ENCODE results near the gene PARL. TPM values are rescaled to one million over a fixed set of nuclear protein-coding genes. Genes with fewer than 3 reads are reported as not detected.

Gene PARL
- 38.7 and 60.1 TPM in 2 replicates for total RNA-seq (2014; rRNA removed; shearing (Covaris generic); ENCODE audit: low replicate concordance)

DNA sequence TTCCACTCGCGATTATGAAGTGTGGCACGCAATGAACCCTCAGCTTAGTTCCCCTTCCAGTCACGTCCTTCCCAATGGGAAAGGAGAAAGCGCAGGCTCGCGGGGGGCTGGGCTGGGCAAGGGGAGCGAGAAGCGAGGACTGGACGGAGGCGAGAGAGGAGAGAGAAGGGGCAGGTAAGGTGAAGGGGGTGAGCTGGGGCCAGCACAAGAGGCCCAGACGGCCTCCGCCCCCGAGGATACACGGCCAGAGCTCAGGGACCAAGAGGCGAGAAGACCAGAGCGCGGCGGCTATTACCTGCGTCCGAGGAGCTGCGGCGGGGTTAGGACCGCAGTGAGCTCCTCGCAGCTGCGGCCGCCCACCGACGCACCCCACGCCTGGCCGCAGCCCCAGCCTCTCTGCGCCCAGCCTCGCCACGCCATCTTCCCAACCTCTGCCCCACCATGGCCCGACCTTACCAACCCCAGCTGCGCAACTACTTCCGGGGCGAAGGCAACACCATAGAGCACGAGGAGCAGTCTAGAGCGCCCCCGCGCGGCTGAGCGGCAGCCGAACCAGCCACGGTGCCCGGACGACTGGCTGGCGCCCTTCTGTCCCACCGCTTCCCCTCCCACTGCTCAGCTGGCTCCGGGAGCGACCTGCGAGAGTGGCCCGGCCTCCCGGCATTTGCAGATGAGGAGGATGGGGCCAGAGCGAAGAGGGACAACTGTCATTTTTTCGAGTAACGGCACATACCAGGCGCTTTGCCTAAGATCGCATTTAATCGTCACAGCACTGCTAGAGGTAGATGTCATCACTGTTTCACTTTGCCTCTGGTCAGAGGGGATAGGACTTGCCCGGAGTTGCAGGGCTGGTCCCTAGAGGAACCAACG is at the start of gene PARL:
Gene PARL (minus strand): TSS at position 454 of the 870 bp plus-strand sequence. CDS start 34 bp downstream, at position 420.
- peak; percentile 90 for DNase-seq (ENCODE audit: low read depth)
- in situ Hi-C loops (cut with HindIII; ENCODE audit: low pct_unique_long_range_greater_than_20kb, low sequenced_read_pairs) = no loop called here

DNA sequence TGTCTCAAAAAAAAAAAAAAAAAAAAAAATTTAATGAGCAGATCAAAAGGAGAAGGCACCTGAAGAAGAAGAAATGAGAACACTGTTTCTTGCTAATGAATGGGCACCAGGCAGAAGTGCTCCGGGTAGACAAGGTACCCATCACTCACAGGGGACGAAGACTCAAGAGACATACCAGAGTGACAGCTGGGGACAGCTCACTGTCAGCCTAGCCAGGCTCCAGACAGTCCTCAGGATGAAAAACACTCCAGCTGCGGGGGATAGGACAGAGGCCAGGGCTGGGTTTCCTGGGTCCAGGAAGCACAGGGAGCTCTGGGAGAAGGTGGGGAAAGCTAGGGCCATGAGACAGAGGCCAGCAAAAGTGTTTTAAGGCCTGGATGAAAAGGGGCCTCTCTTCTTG is 48.5 kb upstream of the PARL start:
- DNase-seq (ENCODE audit: low read depth) = no peak
- in situ Hi-C loops (cut with HindIII; ENCODE audit: low pct_unique_long_range_greater_than_20kb, low sequenced_read_pairs) = no loop called here

GRCh38 chr3:183931881-183932280 is 47.2 kb upstream of the PARL start:
- no peak for DNase-seq (ENCODE audit: low read depth)
- in situ Hi-C loops (cut with HindIII; ENCODE audit: low pct_unique_long_range_greater_than_20kb, low sequenced_read_pairs) = no loop called here

DNA sequence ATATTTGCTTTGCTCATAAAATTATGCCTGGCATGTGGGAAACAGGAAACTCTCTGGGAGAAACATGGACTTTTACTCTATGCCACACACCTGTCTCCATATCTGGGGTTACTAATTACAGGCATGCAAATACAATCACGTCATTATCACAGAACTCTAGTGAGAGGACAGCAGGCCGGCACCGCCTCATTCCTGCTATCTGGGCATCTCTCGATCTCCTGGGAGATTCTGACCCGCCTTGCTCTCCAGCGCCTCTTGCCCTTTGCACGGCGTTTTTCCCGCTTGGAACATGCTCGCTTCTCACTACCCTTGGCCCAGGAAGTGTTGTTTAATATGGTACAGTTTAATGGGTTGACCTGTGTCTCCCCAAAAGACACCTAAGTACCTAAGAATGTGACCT is 45.4 kb upstream of the PARL start:
- no peak for DNase-seq (ENCODE audit: low read depth)
- in situ Hi-C loops (cut with HindIII; ENCODE audit: low pct_unique_long_range_greater_than_20kb, low sequenced_read_pairs) = no loop called here

- in situ Hi-C loops (cut with HindIII; ENCODE audit: low pct_unique_long_range_greater_than_20kb, low sequenced_read_pairs) = no loop called here
- DNase-seq (ENCODE audit: low read depth) = no peak
These were observed 42.4 kb upstream of the PARL start for GRCh38 chr3:183927059-183927458.

GRCh38 chr3:183924956-183925355 is 40.3 kb upstream of the PARL start:
- no peak for DNase-seq (ENCODE audit: low read depth)
- in situ Hi-C loops (cut with HindIII; ENCODE audit: low pct_unique_long_range_greater_than_20kb, low sequenced_read_pairs) = no loop called here

DNA sequence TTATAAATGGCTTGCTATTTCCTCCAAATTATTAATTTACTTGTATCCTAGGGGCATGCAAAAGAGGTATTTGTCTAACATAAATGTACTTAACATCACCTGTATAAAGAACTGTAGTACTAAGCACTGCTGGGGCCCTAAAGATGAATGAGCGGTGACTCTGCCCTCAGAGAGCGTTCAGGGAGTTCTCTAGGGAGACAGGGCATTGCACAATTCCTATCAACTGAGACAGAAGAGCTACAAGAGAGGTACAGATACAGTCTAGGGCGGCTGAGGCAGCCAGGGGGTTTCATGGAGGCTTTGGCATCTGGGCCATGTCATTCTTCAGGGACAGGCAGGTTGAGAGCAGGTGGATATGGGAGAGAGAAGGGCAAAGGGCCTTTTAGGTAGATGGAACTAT is 39.9 kb upstream of the PARL start:
- in situ Hi-C loops (cut with HindIII; ENCODE audit: low pct_unique_long_range_greater_than_20kb, low sequenced_read_pairs) = no loop called here

DNA sequence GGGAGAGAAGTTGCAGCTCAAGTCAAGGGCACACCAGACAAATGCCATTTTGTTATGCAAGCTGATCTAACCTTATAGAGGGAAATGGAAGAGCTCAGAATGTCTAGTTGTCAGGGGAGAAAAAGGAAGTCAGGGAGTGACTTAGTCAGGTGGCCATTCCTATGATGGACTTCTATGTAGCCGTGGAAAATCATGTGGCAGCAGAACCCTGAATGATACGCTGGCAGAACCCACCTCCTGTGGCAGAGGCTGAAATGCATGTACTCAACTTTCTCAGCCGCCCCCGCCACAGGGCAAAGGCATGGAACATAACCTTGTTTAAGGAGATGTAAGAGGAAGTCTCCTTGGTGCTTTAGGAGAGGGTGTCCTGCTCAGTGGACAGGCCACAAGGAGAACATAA is 37.7 kb upstream of the PARL start:
- DNase-seq (ENCODE audit: low read depth) = no peak
- in situ Hi-C loops (cut with HindIII; ENCODE audit: low pct_unique_long_range_greater_than_20kb, low sequenced_read_pairs) = no loop called here

More for the DNA sequence above, 39.9 kb upstream of the PARL start:
- no peak for DNase-seq (ENCODE audit: low read depth)

GRCh38 chr3:183921096-183921495 is 36.4 kb upstream of the PARL start:
- in situ Hi-C loops (cut with HindIII; ENCODE audit: low pct_unique_long_range_greater_than_20kb, low sequenced_read_pairs) = no loop called here
- DNase-seq (ENCODE audit: low read depth) = no peak

DNA sequence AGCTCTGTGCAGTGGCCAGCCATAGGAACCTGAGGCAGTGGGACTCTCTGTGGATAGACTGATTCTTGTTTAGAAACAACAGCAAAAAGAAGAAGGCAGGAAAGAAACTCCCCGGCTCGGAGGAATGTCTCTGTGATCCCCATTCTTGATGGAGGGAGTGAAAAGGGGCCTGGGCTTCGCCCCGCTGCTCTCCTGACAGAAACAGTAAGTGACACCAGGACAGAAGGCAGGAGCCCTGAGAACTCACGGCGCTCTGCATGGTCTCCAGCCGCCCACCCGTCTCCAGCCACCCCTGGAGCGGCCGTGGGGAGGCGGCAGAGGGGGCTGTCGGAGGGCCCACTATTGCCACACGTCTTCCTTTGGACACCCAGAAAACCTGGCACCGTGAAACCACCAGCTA is 35.7 kb upstream of the PARL start:
- in situ Hi-C loops (cut with HindIII; ENCODE audit: low pct_unique_long_range_greater_than_20kb, low sequenced_read_pairs) = no loop called here

DNA sequence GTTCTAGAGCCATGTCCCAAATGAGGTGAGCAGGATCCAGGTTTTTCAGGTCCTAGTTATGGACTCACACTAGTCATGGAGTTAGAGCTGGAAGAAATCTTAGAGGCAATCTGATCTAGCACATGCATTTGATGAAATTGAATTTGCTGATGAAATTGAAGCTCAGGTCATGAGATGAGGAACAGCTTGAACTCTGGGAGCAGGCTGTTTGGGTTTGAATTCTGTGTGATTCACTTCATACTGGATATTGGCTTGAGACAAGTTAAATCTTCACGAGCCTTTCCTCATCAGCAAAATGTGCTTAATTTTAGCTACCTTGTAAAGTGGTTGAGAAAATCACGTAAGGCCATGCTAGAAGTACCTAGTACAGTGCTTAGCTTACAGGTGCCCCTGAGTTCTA is 33.5 kb upstream of the PARL start:
- no peak for DNase-seq (ENCODE audit: low read depth)
- in situ Hi-C loops (cut with HindIII; ENCODE audit: low pct_unique_long_range_greater_than_20kb, low sequenced_read_pairs) = no loop called here

More for the DNA sequence above, 35.7 kb upstream of the PARL start:
- no peak for DNase-seq (ENCODE audit: low read depth)

GRCh38 chr3:183917776-183918175 is 33.1 kb upstream of the PARL start:
- in situ Hi-C loops (cut with HindIII; ENCODE audit: low pct_unique_long_range_greater_than_20kb, low sequenced_read_pairs) = no loop called here
- no peak for DNase-seq (ENCODE audit: low read depth)

GRCh38 chr3:183914856-183915255 is 30.2 kb upstream of the PARL start:
- DNase-seq (ENCODE audit: low read depth) = no peak
- in situ Hi-C loops (cut with HindIII; ENCODE audit: low pct_unique_long_range_greater_than_20kb, low sequenced_read_pairs) = no loop called here

DNA sequence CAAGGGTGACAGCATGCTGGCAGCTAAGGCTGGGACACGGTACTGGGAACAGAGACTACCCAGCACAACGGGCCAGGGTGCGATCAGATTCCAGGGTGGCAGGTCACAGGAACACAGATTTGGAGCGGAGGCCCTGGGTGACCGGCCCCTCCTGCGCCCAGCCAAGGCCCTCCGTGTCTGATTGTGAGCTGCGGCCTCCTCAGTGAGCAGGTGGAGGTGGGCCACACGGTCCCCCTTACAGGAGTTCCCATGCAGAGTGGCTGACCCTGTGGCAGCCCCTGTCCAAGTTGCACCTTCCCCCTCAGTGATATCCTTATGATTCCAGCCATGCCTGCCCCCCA is 28.9 kb upstream of the PARL start:
- no peak for DNase-seq (ENCODE audit: low read depth)
- in situ Hi-C loops (cut with HindIII; ENCODE audit: low pct_unique_long_range_greater_than_20kb, low sequenced_read_pairs) = no loop called here

- in situ Hi-C loops (cut with HindIII; ENCODE audit: low pct_unique_long_range_greater_than_20kb, low sequenced_read_pairs) = no loop called here
- no peak for DNase-seq (ENCODE audit: low read depth)
These were observed 28.4 kb upstream of the PARL start for GRCh38 chr3:183912895-183913579.

DNA sequence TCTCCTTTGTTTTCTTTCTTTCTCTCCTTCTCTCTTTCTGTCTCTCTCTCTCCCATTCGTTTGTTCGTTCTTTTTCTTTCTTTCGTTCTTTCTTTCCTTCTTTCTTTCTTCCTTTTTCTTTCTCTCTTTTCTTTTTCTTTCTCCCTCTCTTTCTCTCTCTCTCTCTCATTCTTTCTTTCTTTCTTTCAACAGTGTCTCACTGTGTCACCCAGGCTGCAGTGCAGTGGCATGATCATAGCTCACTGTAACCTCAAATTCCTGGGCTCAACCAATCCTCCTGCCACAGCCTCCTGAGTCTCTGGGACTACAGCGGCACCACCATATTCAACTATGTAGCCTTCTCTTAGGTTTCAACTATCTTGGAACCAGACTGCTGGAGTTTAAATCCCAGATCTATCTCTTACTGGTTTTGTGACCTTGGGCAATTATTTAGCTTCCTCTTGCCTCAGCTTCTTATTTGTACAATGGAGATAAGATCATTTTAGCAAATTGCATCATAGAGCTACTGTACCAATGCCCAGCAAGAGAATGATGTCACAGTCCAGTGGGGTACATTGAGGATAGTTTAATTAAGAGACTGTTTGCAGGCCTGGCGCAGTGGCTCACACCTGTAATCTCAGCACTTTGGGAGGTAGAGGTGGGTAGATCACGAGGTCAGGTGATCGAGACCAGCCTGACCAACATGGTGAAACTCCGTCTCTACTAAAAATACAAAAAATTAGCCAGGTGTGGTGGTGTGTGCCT is 27.3 kb upstream of the PARL start:
- no peak for DNase-seq (ENCODE audit: low read depth)
- in situ Hi-C loops (cut with HindIII; ENCODE audit: low pct_unique_long_range_greater_than_20kb, low sequenced_read_pairs) = no loop called here

- DNase-seq (ENCODE audit: low read depth) = no peak
- in situ Hi-C loops (cut with HindIII; ENCODE audit: low pct_unique_long_range_greater_than_20kb, low sequenced_read_pairs) = no loop called here
These were observed 26.4 kb upstream of the PARL start for GRCh38 chr3:183911087-183911486.

GRCh38 chr3:183909030-183909600 is 24.4 kb upstream of the PARL start:
- in situ Hi-C loops (cut with HindIII; ENCODE audit: low pct_unique_long_range_greater_than_20kb, low sequenced_read_pairs) = no loop called here
- DNase-seq (ENCODE audit: low read depth) = no peak

DNA sequence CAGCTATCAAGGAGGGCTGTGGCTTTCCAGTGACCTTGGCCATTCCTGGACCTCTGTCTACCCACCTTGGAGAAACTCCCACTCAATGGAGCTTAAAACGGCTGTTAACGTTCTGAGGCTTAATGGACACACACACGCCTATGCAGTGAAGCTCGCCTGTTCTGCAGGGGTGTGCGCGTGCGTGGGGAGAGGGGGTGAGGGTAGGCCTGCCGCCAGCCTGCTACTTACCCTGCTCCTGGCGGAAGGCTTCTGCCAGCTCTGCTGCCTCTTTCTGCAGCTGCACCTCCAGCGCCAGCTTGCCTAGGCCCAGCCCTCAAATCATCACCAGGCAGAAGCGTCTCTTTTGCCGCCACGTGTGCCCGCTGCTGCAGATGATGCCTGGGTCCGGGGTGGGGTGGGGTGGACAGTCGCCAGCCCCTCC is 23.2 kb upstream of the PARL start:
- DNase-seq (ENCODE audit: low read depth) = no peak
- in situ Hi-C loops (cut with HindIII; ENCODE audit: low pct_unique_long_range_greater_than_20kb, low sequenced_read_pairs) = no loop called here

All from Caki2 (cell line).